HepG2 (cell line): ENCODE results near the gene ZNF804B. TPM values are rescaled to one million over a fixed set of nuclear protein-coding genes. Genes with fewer than 3 reads are reported as not detected.

Source experiments
- ATAC-seq: fragments of 200-7000 bp; cut with Tn5 transposase; 3 replicates; pipeline ENCODE4 v1.9.1; 2020; ENCODE audit warnings: mild to moderate bottlenecking, moderate library complexity
- BruUV-seq: library from RNA; stranded (reverse); fragments of 400-500 nt; replicated peaks from 2 replicates; lab custom pipeline; 2021; lab: Mats Ljungman, UMichigan
- CTCF ChIA-PET: fragments of 300-600 bp; formaldehyde crosslinking; extraction: SDS; loops from one replicate; lab custom pipeline; 2021; ENCODE audit warnings: low total read pairs, inconsistent platforms, low intra/inter-chr PET ratio; lab: Yijun Ruan, JAX
- POLR2A ChIA-PET: fragments of 350-600 bp; sonication (Branson Sonifier 250); formaldehyde crosslinking; loops from one replicate; lab custom pipeline; 2020; ENCODE audit warnings: antibody characterized with exemption, inconsistent platforms; lab: Yijun Ruan, JAX
- DNase-seq: peaks from one replicate; pipeline ENCODE4 v3.0.0-alpha.2; 2015; ENCODE audit warnings: low spot score
- FAIRE-seq: peaks from 3 replicates; lab custom pipeline; 2011; peaks lifted over from hg19 to GRCh38; lab: Jason Lieb, UNC
- H2AFZ ChIP-seq: one replicate; pipeline ENCODE4 v1.6.1; 2011; ENCODE audit warnings: low read length, inconsistent platforms
- H3K27ac ChIP-seq: fragments of 300-600 bp; 3 replicates; pipeline ENCODE4 v1.8.0; 2011; ENCODE audit warnings: mixed run types, mild to moderate bottlenecking, mixed read lengths, low read length, inconsistent platforms; ENCODE audit not compliant: insufficient read depth; ENCODE audit errors: extremely low read length
- H3K27me3 ChIP-seq, 2 experiments: fragments of 200-600 bp in 1 of 2; 2 replicates in 1 of 2; 3 replicates in 1 of 2; pipeline versions ENCODE4 v1.6.0 to v1.8.0; 2011; ENCODE audit warnings: low read length in 2 of 2, mild to moderate bottlenecking in 2 of 2, moderate library complexity in 2 of 2, inconsistent platforms in 1 of 2; ENCODE audit not compliant: insufficient read depth in 2 of 2, control insufficient read depth in 1 of 2
- H3K36me3 ChIP-seq, 2 experiments: fragments of 200-600 bp in 1 of 2; replicated peaks in 1 of 2; 2 replicates in 1 of 2; 3 replicates in 1 of 2; pipeline versions ENCODE4 v1.5.1 to v1.8.0; 2011; ENCODE audit warnings: low read length in 2 of 2, inconsistent platforms in 1 of 2; ENCODE audit not compliant: insufficient read depth in 2 of 2, control insufficient read depth in 1 of 2
- H3K4me1 ChIP-seq: 2 replicates; pipeline ENCODE4 v1.5.1; 2012; ENCODE audit warnings: low read length, inconsistent platforms; ENCODE audit not compliant: insufficient read depth
- H3K4me2 ChIP-seq: 2 replicates; pipeline ENCODE4 v1.6.0; 2011; ENCODE audit warnings: low read depth, low read length, inconsistent platforms
- H3K4me3 ChIP-seq, 3 experiments: fragments of 200-600 bp in 1 of 3; sonication (generic), shearing (Covaris generic) in 1 of 3; replicated peaks in 1 of 3; 2 replicates each; pipeline ENCODE4 v1.5.1; 2011 to 2016; ENCODE audit warnings: low read length in 3 of 3, inconsistent platforms in 2 of 3, low read depth in 2 of 3, mild to moderate bottlenecking in 2 of 3, control low read depth in 1 of 3, mixed read lengths in 1 of 3; ENCODE audit not compliant: insufficient read depth in 1 of 3
- H3K79me2 ChIP-seq: one replicate; pipeline ENCODE4 v1.6.1; 2011; ENCODE audit warnings: low read length, inconsistent platforms; ENCODE audit not compliant: insufficient read depth
- H3K9ac ChIP-seq: 2 replicates; pipeline ENCODE4 v1.6.0; 2011; ENCODE audit warnings: mild to moderate bottlenecking, low read depth, low read length, inconsistent platforms; ENCODE audit not compliant: insufficient read depth
- H3K9me3 ChIP-seq: 2 replicates; pipeline ENCODE4 v1.5.1; 2012; ENCODE audit warnings: mild to moderate bottlenecking, low read length
- H4K20me1 ChIP-seq: 2 replicates; pipeline ENCODE4 v1.6.0; 2011; ENCODE audit warnings: inconsistent platforms, mild to moderate bottlenecking, low read length, moderate library complexity; ENCODE audit not compliant: insufficient read depth
- ADNP ChIP-seq: sonication (generic); formaldehyde crosslinking; IDR thresholded peaks from 2 replicates; pipeline ENCODE4 v1.4.0; 2020; ENCODE audit warnings: missing genetic modification reagents
- PREB ChIP-seq: sonication (generic); formaldehyde crosslinking; IDR thresholded peaks from 2 replicates; pipeline ENCODE4 v1.4.0; 2020; ENCODE audit warnings: missing genetic modification reagents
- SSRP1 ChIP-seq: IDR thresholded peaks from 2 replicates; pipeline ENCODE4 v1.6.1; 2016; ENCODE audit warnings: control low read depth
- ZNF552 ChIP-seq: sonication (generic); formaldehyde crosslinking; IDR thresholded peaks from 2 replicates; pipeline ENCODE4 v1.9.0; 2022; ENCODE audit warnings: missing genetic modification reagents, mild to moderate bottlenecking, borderline replicate concordance
- WGBS: methylation state at CpG from one replicate; pipeline ENCODE4 v1.1.6; 2017; ENCODE audit warnings: low lambda C conversion rate; 5-methylcytosine and 5-hydroxymethylcytosine counted together
- in situ Hi-C: cut with HindIII; loops from 2 replicates; pipeline ENCODE4 v1.10.0; 2017; ENCODE audit warnings: low pct_unique_long_range_greater_than_20kb; ENCODE audit not compliant: extremely low pct_ligation_motif_present
- intact Hi-C: fragments of 100-400 bp; cut with micrococcal nuclease; formaldehyde crosslinking; loops from one replicate; pipeline ENCODE4 v1.10.0; 2022; ENCODE audit not compliant: unreplicated experiment
- polyA plus RNA-seq, 8 experiments: library from polyadenylated mRNA; depleted of rRNA in 3 of 8; stranded (reverse) in 7 of 8; unstranded in 1 of 8; fragments of >200 nt; fragmentation: Illumina TruSeq in 4 of 8; extraction: Trizol in 4 of 8; gene quantifications; 2 replicates each; pipeline versions ENCODE4 v1.2.1 to v1.2.3, GENCODE V29; 2011 to 2016; ENCODE audit warnings: low read depth in 4 of 8, missing spikeins in 1 of 8, mixed read lengths in 1 of 8; ENCODE audit not compliant: insufficient read depth in 1 of 8
- total RNA-seq, 5 experiments: library from RNA; depleted of rRNA; stranded (reverse); fragments of >200 nt; fragmentation: Illumina TruSeq; extraction: Trizol; gene quantifications; 2 replicates each; pipeline ENCODE4 v1.2.3, GENCODE V29; 2016; ENCODE audit warnings: low read depth in 1 of 5
- TF ChIP-seq, protein P1 (sequence below): sonication (generic); formaldehyde crosslinking; IDR thresholded peaks from 2 replicates; pipeline ENCODE4 v1.4.0; 2020; ENCODE audit warnings: missing genetic modification reagents
- TF ChIP-seq, protein P2 (sequence below): sonication (generic); formaldehyde crosslinking; IDR thresholded peaks from 2 replicates; pipeline ENCODE4 v1.4.0; 2020; ENCODE audit warnings: missing genetic modification reagents, mild to moderate bottlenecking, borderline replicate concordance

ZNF804B gene
- total and polyA plus RNA-seq, 2 of the 13 experiments (the other 11 are each of a cell fraction or from before 2014, with no cell fraction given) = not detected

GRCh38 chr7:89053130-89053529 is 293.6 kb downstream of the ZNF804B start:
- no peaks in the 10 kb centered on the region for H3K79me2 ChIP-seq
- no peaks in the 10 kb centered on the region; the same call in 1 of the 2 replicates for H3K9me3 ChIP-seq
- ChIA-PET POLR2A (no interaction called here), CTCF (no interaction called here)
- no TSS peak for BruUV-seq
- no peak overlapping the region for H3K4me3 ChIP-seq
- H3K9ac ChIP-seq = no peak overlapping the region
- 1% methylated on average over 2 of the region's 2 CpGs for WGBS
- DNase-seq (no peak), FAIRE-seq (no peak), ATAC-seq (no peak)
- H2AFZ ChIP-seq = no peak overlapping the region
- no peaks in the 10 kb centered on the region for H4K20me1 ChIP-seq
- intact Hi-C loops = no loop called here
- no peaks in the 10 kb centered on the region for H3K4me1 ChIP-seq
- H3K4me2 ChIP-seq = no peak overlapping the region
- no peaks in the 10 kb centered on the region for H3K27me3 ChIP-seq
- no peak overlapping the region for H3K27ac ChIP-seq
- TF ChIP-seq, protein P1, sequence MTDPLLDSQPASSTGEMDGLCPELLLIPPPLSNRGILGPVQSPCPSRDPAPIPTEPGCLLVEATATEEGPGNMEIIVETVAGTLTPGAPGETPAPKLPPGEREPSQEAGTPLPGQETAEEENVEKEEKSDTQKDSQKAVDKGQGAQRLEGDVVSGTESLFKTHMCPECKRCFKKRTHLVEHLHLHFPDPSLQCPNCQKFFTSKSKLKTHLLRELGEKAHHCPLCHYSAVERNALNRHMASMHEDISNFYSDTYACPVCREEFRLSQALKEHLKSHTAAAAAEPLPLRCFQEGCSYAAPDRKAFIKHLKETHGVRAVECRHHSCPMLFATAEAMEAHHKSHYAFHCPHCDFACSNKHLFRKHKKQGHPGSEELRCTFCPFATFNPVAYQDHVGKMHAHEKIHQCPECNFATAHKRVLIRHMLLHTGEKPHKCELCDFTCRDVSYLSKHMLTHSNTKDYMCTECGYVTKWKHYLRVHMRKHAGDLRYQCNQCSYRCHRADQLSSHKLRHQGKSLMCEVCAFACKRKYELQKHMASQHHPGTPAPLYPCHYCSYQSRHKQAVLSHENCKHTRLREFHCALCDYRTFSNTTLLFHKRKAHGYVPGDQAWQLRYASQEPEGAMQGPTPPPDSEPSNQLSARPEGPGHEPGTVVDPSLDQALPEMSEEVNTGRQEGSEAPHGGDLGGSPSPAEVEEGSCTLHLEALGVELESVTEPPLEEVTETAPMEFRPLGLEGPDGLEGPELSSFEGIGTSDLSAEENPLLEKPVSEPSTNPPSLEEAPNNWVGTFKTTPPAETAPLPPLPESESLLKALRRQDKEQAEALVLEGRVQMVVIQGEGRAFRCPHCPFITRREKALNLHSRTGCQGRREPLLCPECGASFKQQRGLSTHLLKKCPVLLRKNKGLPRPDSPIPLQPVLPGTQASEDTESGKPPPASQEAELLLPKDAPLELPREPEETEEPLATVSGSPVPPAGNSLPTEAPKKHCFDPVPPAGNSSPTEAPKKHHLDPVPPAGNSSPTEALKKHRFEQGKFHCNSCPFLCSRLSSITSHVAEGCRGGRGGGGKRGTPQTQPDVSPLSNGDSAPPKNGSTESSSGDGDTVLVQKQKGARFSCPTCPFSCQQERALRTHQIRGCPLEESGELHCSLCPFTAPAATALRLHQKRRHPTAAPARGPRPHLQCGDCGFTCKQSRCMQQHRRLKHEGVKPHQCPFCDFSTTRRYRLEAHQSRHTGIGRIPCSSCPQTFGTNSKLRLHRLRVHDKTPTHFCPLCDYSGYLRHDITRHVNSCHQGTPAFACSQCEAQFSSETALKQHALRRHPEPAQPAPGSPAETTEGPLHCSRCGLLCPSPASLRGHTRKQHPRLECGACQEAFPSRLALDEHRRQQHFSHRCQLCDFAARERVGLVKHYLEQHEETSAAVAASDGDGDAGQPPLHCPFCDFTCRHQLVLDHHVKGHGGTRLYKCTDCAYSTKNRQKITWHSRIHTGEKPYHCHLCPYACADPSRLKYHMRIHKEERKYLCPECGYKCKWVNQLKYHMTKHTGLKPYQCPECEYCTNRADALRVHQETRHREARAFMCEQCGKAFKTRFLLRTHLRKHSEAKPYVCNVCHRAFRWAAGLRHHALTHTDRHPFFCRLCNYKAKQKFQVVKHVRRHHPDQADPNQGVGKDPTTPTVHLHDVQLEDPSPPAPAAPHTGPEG (CRISPR knock-in tag) = no peak
- TF ChIP-seq ZNF552 (CRISPR knock-in tag) (no peak), SSRP1 (CRISPR knock-in tag) (no peak), PREB (CRISPR knock-in tag) (no peak), ADNP (no peak)
- TF ChIP-seq, protein P2, sequence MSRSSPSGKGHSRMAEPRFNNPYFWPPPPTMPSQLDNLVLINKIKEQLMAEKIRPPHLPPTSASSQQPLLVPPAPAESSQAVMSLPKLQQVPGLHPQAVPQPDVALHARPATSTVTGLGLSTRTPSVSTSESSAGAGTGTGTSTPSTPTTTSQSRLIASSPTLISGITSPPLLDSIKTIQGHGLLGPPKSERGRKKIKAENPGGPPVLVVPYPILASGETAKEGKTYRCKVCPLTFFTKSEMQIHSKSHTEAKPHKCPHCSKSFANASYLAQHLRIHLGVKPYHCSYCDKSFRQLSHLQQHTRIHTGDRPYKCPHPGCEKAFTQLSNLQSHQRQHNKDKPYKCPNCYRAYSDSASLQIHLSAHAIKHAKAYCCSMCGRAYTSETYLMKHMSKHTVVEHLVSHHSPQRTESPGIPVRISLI (CRISPR knock-in tag) = no peak
- no peaks in the 10 kb centered on the region for H3K36me3 ChIP-seq
- in situ Hi-C loops = no loop called here
